IPS-NIHi7 (cell line): Measurements from ENCODE around the gene PRPF6.
A peak's percentile ranks its signal among the peaks of the same experiment; 100 is the strongest.

Source experiments
- DNase-seq: peaks from one replicate; pipeline ENCODE4 v3.0.0; 2012; ENCODE audit warnings: mixed read lengths; ENCODE audit errors: extremely low spot score

PRPF6 gene

GRCh38 chr20:64035933-64036345 is 55.0 kb downstream of the PRPF6 start, which contains the start of gene C20orf204:
Gene C20orf204 (plus strand): TSS chr20:64036182. CDS start chr20:64036324, 142 bp downstream.
- no peak for DNase-seq

GRCh38 chr20:64036346-64037198 is 55.6 kb downstream of the PRPF6 start:
- no peak for DNase-seq

GRCh38 chr20:64037199-64037497 is 56.2 kb downstream of the PRPF6 start:
- DNase-seq, result no peak

GRCh38 chr20:64037498-64038213 is 56.7 kb downstream of the PRPF6 start:
- peak; percentile 48 for DNase-seq

- no peak for DNase-seq
These were observed 57.3 kb downstream of the PRPF6 start for GRCh38 chr20:64038224-64038564.

GRCh38 chr20:64038565-64039292 is 57.8 kb downstream of the PRPF6 start:
- DNase-seq, result peak; percentile 92

- no peak for DNase-seq
These were observed 58.6 kb downstream of the PRPF6 start for GRCh38 chr20:64039293-64040160.

GRCh38 chr20:64040231-64041039 is 59.5 kb downstream of the PRPF6 start:
- DNase-seq, result no peak

GRCh38 chr20:64041040-64041780 is 60.3 kb downstream of the PRPF6 start:
- DNase-seq, result no peak

GRCh38 chr20:64041781-64042053 is 60.8 kb downstream of the PRPF6 start:
- DNase-seq, result no peak

GRCh38 chr20:64042054-64042781 is 61.3 kb downstream of the PRPF6 start:
- DNase-seq, result no peak

GRCh38 chr20:64043768-64044167 is 62.8 kb downstream of the PRPF6 start:
- DNase-seq, result no peak

GRCh38 chr20:64044484-64045247 is 63.7 kb downstream of the PRPF6 start:
- no peak for DNase-seq

GRCh38 chr20:64045346-64046011 is 64.5 kb downstream of the PRPF6 start:
- DNase-seq, result no peak

- DNase-seq, result no peak
These were observed 66.1 kb downstream of the PRPF6 start for GRCh38 chr20:64047046-64047389.

- no peak for DNase-seq
These were observed 67.1 kb downstream of the PRPF6 start for GRCh38 chr20:64047968-64048401.

GRCh38 chr20:64048402-64049044 is 67.6 kb downstream of the PRPF6 start:
- DNase-seq, result no peak
